ENCODE results near the gene KIR3DL3. TPM values are rescaled to one million over a fixed set of nuclear protein-coding genes. Genes with fewer than 3 reads are reported as not detected.
"Not testable (repeated sequence)": the region's sequence is repeated elsewhere in the genome, so short reads cannot be mapped to it uniquely, and the experiment has no call there.

Gene KIR3DL3
- polyA plus RNA-seq (2013, experiment 1 of 2; ENCODE audit: insufficient read length): not detected
- polyA plus RNA-seq (2013, experiment 2 of 2; ENCODE audit: insufficient read length): not detected

DNA sequence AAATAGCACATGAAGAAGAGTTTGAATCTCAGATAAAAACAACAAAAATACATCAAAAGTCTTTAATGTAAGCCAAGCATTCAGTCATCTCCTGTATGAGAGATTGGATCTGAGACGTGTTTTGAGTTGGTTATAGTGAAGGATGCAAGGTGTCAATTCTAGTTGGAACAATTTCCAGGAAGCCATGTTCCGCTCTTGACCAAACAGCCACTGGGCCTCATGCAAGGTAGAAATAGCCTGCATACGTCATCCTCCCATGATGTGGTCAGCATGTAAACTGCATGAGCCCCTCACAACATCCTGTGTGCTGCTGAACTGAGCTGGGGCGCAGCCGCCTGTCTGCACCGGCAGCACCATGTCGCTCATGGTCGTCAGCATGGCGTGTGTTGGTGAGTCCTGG is at the start of gene KIR3DL3:
Gene KIR3DL3, plus strand, starts transcription at position 301 of the 400 bp plus-strand sequence. Its CDS starts 55 bp downstream, at position 356.
- DNase-seq: no peak

DNA sequence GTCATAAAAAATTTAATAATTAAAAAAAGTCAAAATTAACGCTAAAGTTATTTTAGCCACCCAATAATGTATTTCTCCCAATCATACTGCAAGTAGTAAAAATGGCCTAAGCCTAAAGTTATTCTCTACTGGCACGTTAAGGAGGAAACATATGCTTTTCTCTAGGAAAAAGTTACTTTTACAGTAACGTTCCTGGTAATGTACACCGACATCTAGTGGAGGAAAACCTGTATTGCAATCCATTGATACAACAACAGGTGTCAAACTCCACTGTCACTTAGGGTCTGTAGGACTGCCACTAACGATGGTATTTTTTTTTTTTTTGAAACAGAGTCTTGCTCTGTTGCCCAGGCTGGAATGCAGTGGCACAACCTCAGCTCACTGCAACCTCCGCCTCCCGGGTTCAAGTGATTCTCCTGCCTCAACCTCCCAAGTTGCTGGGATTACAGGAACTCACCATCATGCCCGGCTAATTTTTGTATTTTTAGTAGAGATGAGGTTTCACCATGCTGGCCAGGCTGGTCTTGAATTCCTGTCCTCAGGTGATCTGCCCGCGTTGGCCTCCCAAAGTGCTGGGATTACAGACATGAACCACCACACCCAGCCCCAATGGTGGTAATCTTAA is 47.9 kb upstream of the KIR3DL3 start:
- peak; percentile 9 for DNase-seq

DNA sequence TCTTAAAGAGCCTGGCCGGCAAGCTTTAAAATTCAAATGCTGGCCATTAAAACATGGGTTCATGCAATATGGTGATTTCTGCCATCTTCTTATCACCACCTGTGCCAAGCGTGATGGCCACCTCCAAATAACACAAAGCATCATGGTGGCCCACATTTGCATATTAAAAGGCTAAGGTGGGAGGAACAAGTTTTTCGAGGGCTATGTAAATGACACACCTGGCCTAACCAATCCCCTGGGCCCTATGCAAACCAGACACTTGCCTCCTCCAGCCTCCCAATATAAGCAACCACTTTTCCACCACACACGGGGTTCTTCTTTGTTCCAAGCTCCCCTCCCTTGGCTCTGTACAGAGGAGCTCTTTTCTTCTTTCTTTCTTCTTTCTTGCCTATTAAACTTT is 47.0 kb upstream of the KIR3DL3 start:
- no peak for DNase-seq

DNA sequence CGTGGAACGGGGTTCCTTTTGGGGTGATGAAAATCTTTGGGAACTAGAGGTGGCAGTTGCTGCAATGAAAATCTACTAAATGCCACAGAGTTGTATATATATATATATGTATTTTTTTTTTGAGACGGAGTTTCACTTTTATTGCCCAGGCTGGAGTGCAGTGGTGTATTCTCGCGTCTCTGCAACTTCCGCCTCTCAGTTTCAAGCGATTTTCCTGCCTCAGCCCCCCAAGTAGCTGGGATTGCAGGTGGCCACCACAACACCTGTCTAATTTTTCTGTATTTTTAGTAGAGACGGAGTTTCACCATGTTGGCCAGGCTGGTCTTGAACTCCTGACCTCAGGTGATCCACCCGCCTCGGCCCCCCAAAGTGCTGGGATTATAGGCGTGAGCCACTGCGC is 42.6 kb upstream of the KIR3DL3 start:
- DNase-seq: not testable (repeated sequence)

DNA sequence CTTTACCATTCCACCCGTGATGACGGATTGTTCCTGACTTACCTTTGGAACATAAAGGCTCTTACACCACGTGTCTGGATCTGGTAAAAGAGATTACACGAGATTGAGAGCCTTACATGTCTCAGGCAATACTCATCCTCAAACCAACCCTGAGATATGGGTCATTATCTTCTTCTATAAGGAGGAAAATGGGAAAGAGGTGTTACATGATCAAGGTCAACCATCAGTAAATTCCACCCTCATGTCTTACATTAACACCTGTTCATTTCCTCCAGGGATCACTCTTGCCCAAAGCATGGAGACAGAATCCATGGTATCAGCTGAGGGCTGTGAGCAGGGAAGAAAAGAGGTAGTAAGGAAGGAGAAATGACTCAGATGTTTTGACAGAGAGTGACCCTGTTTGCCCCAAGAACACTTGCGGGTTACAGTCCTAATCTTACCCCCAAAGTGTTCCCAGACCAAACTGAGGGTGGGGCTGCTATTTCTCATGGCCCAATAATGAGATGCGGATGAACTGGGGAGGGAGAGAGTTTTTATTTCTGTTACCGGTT is 41.9 kb upstream of the KIR3DL3 start:
- DNase-seq: no peak

DNA sequence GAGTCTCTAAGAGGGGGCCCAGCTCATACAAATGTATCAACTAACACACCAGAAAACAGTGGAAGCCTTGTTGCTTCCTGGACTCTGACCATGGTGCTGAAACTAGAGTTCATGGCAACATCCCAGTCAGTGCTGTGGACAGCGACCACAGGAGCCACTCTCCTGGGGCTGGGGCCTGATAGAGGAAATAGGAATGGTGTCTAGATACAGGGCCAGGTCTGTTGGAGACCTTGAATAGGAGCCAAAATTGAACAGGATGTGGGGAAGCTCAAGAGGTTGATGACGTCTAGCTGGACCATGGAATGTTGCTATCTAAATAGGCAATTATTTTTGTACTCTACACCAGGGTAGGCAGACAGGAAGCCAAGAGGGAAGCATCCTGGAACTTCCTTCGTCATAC is 39.7 kb upstream of the KIR3DL3 start:
- no peak for DNase-seq

DNA sequence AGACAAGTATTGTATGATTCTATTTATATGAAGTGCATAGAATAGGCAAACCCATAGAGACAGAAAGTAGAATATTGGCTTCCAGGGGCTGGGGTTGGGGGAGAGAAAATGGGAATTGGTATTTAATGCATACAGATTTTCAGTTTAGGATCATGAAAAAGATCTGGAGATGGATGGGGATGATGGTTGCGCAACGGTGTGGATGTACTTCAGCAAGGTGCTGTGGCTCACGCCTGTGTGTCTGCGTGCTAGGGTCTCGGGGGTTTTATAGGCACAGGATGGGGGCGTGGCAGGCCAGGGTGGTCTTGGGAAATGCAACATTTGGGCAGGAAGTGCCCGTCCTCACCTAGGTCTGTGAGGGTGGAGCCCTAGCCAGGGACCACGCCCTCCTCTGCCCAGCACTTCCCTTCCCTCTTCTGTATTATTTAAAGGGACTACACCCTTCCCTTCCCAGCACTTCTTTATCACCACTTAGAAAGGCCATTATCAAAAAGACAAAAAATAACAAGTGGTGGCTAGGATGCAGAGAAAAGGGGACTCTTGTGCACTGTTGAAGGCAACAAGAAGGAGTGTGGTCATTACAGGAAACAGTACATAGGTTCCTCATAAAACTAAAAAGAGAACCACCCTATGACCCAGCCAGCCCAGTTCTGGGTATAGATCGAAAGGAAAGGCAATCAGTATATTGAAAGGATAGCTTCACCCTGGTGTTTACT is 32.5 kb upstream of the KIR3DL3 start:
- DNase-seq: no peak

DNA sequence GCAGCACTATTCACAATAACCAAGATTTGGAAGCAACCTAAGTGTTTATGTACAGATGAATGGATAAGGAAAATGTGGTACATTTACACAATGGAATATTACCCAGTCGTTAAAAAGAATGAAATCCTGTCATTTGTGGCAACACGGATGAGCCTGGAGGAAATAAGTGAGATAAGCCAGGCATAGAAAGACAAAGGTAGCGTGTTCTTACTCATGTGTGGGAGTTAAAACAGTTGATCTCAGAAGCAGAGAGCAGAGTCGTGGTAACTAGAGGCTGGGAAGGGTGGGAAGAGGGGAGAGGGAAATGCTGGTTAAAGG is 32.0 kb upstream of the KIR3DL3 start:
- DNase-seq: no peak

DNA sequence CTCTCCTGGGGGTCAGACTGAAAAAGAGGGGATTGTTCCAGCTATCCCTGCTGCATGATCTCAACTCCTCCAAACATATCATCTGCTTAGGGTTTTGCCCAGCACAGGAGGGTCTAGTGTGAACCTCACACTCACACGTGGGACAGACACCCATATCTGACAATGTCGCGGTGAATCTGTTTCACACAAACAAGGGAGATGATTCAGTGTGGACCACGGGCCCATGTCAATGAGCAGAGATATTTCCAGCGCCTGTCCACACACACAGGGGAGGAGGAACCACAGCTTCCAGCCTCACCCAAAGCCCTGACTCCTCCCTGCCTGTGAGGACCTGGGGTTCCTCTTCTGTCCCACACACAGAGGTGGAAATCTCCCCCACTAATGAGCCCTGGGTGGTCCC is 29.6 kb upstream of the KIR3DL3 start:
- DNase-seq: no peak

DNA sequence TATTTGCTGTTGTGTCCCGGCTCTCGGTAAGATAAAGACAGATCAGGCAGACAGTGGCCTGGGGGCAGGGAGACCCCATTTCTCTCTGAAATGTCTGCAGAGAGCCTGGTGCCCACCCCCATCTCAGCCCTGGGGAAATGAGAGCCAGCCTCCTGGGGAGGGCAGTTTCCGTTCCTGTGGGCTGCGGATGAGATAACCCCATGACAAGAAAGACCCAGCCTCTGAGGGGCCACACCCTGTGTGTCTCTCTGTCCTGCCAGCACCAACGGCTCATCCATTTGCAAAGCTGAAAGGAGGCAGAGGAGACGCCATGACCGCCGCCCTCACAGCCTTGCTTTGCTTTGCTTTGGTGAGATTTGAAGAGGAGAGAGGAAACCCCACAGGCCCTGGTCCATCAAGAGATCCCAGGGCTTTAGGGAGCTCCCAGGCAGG is 28.1 kb upstream of the KIR3DL3 start:
- DNase-seq: no peak

DNA sequence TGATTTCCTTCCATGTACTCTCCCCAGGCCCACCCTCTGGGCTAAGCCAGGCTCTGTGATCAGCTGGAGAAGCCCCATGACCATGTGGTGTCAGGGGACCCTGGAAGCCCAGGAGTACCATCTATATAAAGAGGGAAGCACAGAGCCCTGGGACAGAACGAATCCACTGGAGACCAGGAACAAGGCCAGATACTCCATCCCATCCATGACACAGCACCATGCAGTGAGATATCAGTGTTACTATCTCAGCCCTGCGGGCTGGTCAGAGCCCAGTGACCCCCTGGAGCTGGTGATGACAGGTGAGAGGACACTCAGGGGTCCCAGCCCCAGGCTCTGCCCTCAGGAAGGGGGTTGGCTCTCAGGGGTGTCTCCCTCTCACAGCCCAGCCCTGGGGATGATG is 27.5 kb upstream of the KIR3DL3 start:
- no peak for DNase-seq

DNA sequence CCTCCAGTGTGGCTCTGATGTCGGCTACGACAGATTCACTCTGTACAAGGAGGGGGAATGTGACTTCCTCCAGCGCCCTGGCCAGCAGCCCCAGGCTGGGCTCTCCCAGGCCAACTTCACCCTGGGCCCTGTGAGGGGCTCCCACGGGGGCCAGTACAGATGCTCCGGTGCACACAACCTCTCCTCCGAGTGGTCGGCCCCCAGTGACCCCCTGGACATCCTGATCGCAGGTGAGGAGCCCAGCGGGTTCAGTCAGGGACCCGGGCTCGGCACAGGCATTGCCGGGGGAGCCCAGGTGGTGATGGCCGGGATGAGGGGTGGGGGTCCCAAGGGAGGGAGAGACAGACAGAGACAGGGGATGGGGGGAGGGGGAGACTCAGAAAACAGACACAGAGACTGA is 26.5 kb upstream of the KIR3DL3 start:
- not testable (repeated sequence) for DNase-seq

DNA sequence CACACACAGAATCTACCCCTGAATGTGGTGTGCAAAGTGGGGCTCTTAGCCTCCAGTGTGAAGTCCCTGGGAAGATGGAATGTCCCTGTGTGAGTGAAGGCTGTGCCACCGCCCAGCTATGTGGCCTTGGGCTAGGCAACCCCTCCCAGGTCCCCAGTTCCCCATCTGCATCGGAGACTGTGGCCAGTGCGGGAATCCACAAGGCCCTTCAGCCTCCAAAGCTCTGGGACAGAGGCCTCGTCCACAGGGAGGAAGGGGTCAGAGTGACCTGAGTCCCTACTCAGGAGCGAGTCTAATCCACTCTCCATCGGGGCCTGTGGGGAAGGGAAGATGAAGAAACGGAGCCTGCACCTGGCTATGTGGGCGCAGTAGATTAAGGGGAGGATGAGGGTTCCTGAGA is 19.3 kb upstream of the KIR3DL3 start:
- DNase-seq: no peak

DNA sequence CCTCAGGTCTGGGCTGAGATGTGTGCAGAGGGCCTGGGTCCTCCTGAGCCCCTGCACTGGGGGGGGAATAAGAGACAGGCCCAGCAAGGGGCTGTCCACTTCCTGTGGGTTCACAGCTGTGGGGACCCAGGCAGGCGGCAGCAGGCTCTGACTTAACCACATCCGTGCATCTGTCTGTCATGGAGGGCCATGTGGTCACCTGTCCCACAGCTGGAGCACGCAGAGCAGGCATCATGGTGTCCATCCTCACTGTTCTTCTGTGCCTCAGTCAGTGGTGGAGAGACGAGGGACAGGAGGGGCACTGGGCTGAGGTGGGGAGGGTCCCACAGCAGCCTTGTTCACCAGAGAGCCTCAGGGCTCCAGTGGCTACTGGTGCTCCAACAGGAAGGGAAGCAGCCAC is 16.3 kb upstream of the KIR3DL3 start:
- DNase-seq: no peak

DNA sequence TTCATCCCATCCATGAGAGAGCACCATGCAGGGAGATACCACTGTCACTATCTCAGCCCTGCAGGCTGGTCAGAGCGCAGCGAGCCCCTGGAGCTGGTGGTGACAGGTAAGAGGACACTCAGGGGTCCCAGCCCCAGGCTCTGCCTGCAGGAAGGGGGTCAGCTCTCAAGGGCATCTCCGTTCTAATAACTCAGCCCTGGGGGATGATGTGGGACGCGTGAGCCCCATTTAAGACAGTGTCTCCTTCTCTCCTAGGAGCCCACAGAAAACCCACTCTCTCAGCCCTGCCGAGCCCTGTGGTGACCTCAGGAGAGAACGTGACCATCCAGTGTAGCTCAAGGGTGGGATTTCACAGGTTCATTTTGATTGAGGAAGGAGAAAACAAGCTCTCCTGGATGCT is 15.5 kb upstream of the KIR3DL3 start:
- no peak for DNase-seq

DNA sequence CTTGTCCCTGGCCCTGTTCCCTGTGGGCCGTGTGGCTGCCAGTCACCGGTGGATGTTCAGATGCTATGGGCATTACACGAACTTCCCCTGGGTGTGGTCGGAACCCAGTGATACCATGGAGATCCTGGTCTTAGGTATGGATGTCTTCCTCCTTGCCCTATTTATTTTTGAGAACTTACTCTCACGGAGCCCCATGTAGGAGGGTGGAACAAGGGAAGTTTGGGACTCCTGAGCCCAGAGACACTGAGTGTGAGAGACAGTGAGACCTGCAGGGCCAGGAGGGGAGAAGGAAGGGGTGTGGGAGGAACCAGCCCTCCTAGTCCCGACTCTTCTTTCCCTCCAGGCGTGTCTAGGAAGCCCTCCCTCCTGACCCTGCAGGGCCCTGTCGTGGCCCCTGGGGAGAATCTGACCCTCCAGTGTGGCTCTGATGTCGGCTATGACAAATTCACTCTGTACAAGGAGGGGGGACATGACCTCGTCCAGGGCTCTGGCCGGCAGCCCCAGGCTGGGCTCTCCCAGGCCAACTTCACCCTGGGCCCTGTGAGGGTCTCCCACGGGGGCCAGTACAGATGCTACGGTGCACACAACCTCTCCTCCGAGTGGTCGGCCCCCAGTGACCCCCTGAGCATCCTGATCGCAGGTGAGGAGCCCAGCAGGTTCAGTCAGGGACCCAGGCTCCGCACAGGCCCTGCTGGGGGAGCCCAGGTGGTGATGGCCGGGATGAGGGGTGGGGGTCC is 14.9 kb upstream of the KIR3DL3 start:
- DNase-seq: no peak

DNA sequence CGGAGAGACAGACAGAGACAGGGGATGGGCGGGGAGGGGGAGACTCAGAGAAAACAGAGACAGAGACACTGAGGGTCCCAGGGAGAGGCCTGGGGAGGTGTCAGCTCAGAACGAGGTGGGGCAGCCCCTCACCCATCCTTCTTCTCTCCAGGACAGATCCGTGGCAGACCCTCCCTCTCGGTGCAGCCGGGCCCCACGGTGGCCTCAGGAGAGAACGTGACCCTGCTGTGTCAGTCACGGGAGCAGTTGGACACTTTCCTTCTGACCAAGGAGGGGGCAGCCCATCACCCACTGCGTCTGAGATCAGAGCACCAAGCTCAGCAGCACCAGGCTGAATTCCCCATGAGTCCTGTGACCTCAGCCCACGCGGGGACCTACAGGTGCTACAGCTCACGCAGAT is 14.3 kb upstream of the KIR3DL3 start:
- DNase-seq: not testable (repeated sequence)

DNA sequence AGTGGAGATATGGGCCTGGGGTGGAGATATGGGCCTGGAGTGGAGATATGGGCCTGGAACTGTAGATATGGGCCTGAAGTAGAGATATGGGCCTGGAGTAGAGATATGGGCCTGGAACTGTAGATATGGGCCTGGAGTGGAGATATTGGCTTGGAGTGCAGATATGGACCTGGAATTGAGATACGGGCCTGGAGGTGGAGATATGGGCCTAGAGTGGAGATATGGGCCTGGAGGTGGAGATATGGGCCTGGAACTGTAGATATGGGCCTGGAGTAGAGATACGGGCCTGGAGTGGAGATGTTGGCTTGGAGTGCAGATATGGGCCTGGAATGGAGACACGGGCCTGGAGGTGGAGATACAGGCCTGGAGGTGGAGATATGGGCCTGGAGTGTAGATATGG is 402 bp downstream of the KIR3DL3 start:
- DNase-seq: no peak

DNA sequence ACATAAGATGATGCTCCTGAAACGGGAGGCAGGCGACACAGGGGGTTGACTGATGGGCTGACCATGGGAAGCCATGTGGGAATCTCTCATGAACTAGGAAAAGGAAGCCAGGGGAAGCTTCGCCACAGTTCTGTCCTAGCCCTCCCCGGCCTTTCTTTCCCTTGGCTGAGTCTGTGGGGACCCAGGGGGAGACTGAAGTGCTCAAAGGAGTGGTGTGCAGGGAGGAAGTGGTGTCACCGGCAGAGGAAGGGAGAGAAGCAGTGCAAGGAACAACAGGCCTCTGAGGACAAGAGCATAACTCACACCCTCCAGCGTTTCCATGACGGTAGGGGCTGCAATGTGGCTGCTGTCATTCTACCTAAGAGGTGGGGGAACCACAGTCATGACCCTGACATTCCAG is 1.1 kb downstream of the KIR3DL3 start:
- DNase-seq: no peak

DNA sequence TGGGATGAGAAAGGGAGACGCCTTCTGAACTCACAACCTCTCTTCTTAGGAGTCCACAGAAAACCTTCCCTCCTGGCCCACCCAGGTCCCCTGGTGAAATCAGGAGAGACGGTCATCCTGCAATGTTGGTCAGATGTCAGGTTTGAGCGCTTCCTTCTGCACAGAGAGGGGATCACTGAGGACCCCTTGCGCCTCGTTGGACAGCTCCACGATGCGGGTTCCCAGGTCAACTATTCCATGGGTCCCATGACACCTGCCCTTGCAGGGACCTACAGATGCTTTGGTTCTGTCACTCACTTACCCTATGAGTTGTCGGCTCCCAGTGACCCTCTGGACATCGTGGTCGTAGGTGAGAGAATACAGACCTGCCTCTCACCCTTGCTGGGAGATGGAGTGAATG is 3.3 kb downstream of the KIR3DL3 start:
- DNase-seq: no peak

DNA sequence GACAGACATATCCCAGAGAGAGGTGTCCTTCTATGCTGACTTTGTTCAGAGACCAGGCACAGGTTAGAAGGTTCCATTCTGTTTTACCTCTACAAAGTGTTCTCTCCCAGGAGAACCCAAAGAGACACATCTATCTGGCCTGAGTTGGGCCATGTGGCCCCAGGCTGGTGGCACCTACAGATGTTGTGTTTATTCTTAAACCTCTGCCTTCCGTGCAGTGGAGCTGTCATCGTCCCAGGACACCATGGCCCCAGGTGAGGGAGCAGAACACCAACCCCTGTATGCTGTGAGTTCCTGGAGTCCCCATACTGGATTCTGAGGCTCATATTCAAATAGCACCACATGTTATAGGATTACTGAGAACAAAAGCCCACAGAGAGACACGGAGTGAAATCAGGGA is 3.9 kb downstream of the KIR3DL3 start:
- DNase-seq: no peak

DNA sequence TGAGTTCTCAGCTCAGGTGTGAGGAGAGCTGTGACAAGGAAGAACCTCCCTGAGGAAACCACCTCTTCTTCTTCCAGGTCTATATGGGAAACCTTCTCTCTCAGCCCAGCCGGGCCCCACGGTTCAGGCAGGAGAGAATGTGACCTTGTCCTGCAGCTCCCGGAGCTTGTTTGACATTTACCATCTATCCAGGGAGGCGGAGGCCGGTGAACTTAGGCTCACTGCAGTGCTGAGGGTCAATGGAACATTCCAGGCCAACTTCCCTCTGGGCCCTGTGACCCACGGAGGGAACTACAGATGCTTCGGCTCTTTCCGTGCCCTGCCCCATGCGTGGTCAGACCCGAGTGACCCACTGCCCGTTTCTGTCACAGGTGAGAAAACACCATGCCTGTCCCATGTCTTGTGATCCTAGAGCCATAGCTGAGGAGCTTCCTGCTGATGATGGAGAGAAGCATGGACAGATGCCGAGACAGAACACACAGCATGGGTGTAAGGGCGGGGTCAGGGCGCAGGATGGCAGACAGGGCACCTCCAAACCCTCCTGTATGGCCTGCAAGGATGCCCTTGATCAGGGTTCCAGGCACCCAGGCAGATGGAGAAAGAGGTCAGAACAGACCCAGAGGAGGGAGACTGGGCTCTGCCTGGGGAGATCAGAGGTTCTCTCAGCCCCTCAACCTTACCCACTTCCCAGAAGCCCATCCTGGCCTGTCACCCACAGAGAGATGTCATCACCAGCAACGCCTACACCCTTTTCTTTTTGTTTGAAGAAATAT is 5.4 kb downstream of the KIR3DL3 start:
- no peak for DNase-seq

DNA sequence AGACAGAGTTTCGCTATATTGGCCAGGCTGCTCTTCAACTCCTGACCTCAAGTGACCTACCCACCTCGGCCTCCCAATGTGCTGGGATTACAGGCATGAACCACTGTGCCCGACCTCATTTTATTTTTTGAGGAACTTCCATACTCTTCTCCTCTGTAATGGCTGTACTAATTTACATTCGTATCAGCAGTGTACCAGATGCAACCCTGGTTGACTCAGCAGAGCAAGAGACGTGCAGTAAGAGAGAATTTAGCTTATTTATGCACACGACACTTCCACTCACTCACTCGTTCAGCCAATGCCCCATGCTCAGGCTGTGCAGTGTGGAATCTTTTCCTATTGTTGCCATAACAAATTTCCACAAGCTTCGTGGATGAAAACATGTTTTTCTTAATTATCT is 6.9 kb downstream of the KIR3DL3 start:
- DNase-seq: no peak

Measured in fibroblast of skin of abdomen (primary cell).